NCI-H524 treated with DMSO at 0.1 percent for 48 hours (cell line): Measurements from ENCODE around the gene GRIP2.

ENCODE experiments used
- DNase-seq: peaks from one replicate; lab custom pipeline; 2025; lab: John Stamatoyannopoulos, UW

Gene GRIP2

GRCh38 chr3:14506626-14507304, 33.4 kb downstream of the GRIP2 start:
- no peak for DNase-seq

GRCh38 chr3:14505803-14506500, 34.2 kb downstream of the GRIP2 start:
- no peak for DNase-seq

- DNase-seq, result no peak
Measured at GRCh38 chr3:14505001-14505802, 34.9 kb downstream of the GRIP2 start.

- no peak for DNase-seq
Measured at GRCh38 chr3:14503706-14504065, 36.5 kb downstream of the GRIP2 start.

GRCh38 chr3:14503033-14503705, 37.0 kb downstream of the GRIP2 start:
- DNase-seq, result no peak

- no peak for DNase-seq
Measured at GRCh38 chr3:14502472-14502871, 37.7 kb downstream of the GRIP2 start.

GRCh38 chr3:14497321-14497720, 42.8 kb downstream of the GRIP2 start:
- no peak for DNase-seq

GRCh38 chr3:14496351-14496750, 43.8 kb downstream of the GRIP2 start:
- DNase-seq, result no peak

GRCh38 chr3:14494973-14495300, 45.2 kb downstream of the GRIP2 start:
- no peak for DNase-seq

- DNase-seq, result no peak
Measured at GRCh38 chr3:14494279-14494972, 45.7 kb downstream of the GRIP2 start.

GRCh38 chr3:14492948-14493881, 46.9 kb downstream of the GRIP2 start:
- no peak for DNase-seq

- DNase-seq, result no peak
Measured at GRCh38 chr3:14491396-14492190, 48.5 kb downstream of the GRIP2 start.

- DNase-seq, result no peak
Measured at GRCh38 chr3:14490831-14491230, 49.3 kb downstream of the GRIP2 start.

GRCh38 chr3:14490255-14490654, 49.9 kb downstream of the GRIP2 start:
- DNase-seq, result no peak

- no peak for DNase-seq
Measured at GRCh38 chr3:14489641-14490040, 50.5 kb downstream of the GRIP2 start.

GRCh38 chr3:14488286-14489041, 51.7 kb downstream of the GRIP2 start:
- no peak for DNase-seq

- no peak for DNase-seq
Measured at GRCh38 chr3:14487821-14488220, 52.3 kb downstream of the GRIP2 start.

GRCh38 chr3:14487086-14487485, 53.1 kb downstream of the GRIP2 start:
- DNase-seq, result no peak

GRCh38 chr3:14486460-14486859, 53.7 kb downstream of the GRIP2 start:
- DNase-seq, result no peak
